GM21526 (cell line): ENCODE measurements around the gene AKAP5.
"Not testable (repeated sequence)": the region's sequence is repeated elsewhere in the genome, so short reads cannot be mapped to it uniquely, and the experiment has no call there.

Experiments
- ATAC-seq: cut with Tn5 transposase; IDR thresholded peaks from one replicate; pipeline ENCODE4 v1.9.1; 2021; ENCODE audit warnings: moderate library complexity; ENCODE audit not compliant: unreplicated experiment, low FRiP score

AKAP5 gene

GRCh38 chr14:64501411-64502171 is 36.3 kb downstream of the AKAP5 start:
- no peak for ATAC-seq

GRCh38 chr14:64502456-64502855 is 37.2 kb downstream of the AKAP5 start:
- ATAC-seq = no peak

GRCh38 chr14:64502887-64503433 is 37.7 kb downstream of the AKAP5 start:
- peak; percentile 6 for ATAC-seq

- peak; percentile 52 for ATAC-seq
Measured at GRCh38 chr14:64503434-64504309, 38.4 kb downstream of the AKAP5 start, which contains the start of gene ZBTB25. Gene ZBTB25 (minus strand): TSS chr14:64503838. CDS start chr14:64490533, 13,305 bp downstream.

- peak; percentile 25 for ATAC-seq
Measured at GRCh38 chr14:64504310-64504896, 39.1 kb downstream of the AKAP5 start, which contains the start of gene ZBTB1. Gene ZBTB1 (plus strand): TSS chr14:64504770. CDS start chr14:64521505, 16,735 bp downstream.

GRCh38 chr14:64504897-64505794 is 39.8 kb downstream of the AKAP5 start:
- ATAC-seq = peak; percentile 26

GRCh38 chr14:64506721-64507120 is 41.4 kb downstream of the AKAP5 start:
- ATAC-seq = no peak

GRCh38 chr14:64507376-64508156 is 42.3 kb downstream of the AKAP5 start:
- no peak for ATAC-seq

GRCh38 chr14:64508215-64508776 is 43.0 kb downstream of the AKAP5 start:
- no peak for ATAC-seq

- no peak for ATAC-seq
Measured at GRCh38 chr14:64509036-64509435, 43.7 kb downstream of the AKAP5 start.

- no peak for ATAC-seq
Measured at GRCh38 chr14:64510825-64511671, 45.7 kb downstream of the AKAP5 start.

- no peak for ATAC-seq
Measured at GRCh38 chr14:64513271-64513670, 48.0 kb downstream of the AKAP5 start.

- no peak for ATAC-seq
Measured at GRCh38 chr14:64515053-64515452, 49.8 kb downstream of the AKAP5 start.

- ATAC-seq = no peak
Measured at GRCh38 chr14:64516969-64517368, 51.7 kb downstream of the AKAP5 start.

- not testable (repeated sequence) for ATAC-seq
Measured at GRCh38 chr14:64517667-64518066, 52.4 kb downstream of the AKAP5 start.

- ATAC-seq = no peak
Measured at GRCh38 chr14:64518229-64518628, 52.9 kb downstream of the AKAP5 start.

GRCh38 chr14:64520699-64521098 is 55.4 kb downstream of the AKAP5 start:
- no peak for ATAC-seq
